Measurements from ENCODE around the gene TJP2.

Gene TJP2

GRCh38 chr9:69173891-69174615 is at the start of gene TJP2:
Gene TJP2 (plus strand): TSS chr9:69174277. CDS start chr9:69174373, 96 bp downstream.
- peak; percentile 31 for DNase-seq

GRCh38 chr9:69130456-69131441 is 43.3 kb upstream of the TJP2 start:
- no peak for DNase-seq

- DNase-seq: no peak
These were observed 42.4 kb upstream of the TJP2 start for GRCh38 chr9:69131682-69132081.

GRCh38 chr9:69132361-69132760 is 41.7 kb upstream of the TJP2 start:
- no peak for DNase-seq

- DNase-seq: no peak
These were observed 39.7 kb upstream of the TJP2 start for GRCh38 chr9:69134412-69134811.

- no peak for DNase-seq
These were observed 37.9 kb upstream of the TJP2 start for GRCh38 chr9:69136185-69136584.

- DNase-seq: no peak
These were observed 37.3 kb upstream of the TJP2 start for GRCh38 chr9:69136779-69137178.

GRCh38 chr9:69137311-69137710 is 36.8 kb upstream of the TJP2 start:
- no peak for DNase-seq

- no peak for DNase-seq
These were observed 34.5 kb upstream of the TJP2 start for GRCh38 chr9:69139596-69139995.

GRCh38 chr9:69140123-69140735 is 33.8 kb upstream of the TJP2 start:
- DNase-seq: no peak

GRCh38 chr9:69141851-69142250 is 32.2 kb upstream of the TJP2 start:
- DNase-seq: no peak

GRCh38 chr9:69143291-69143690 is 30.8 kb upstream of the TJP2 start:
- no peak for DNase-seq

GRCh38 chr9:69145144-69145715 is 28.8 kb upstream of the TJP2 start:
- no peak for DNase-seq

GRCh38 chr9:69147041-69147834 is 26.8 kb upstream of the TJP2 start:
- DNase-seq: no peak

GRCh38 chr9:69149321-69149807 is 24.7 kb upstream of the TJP2 start:
- no peak for DNase-seq

GRCh38 chr9:69151506-69151905 is 22.6 kb upstream of the TJP2 start:
- DNase-seq: no peak

GRCh38 chr9:69153707-69154521 is 20.2 kb upstream of the TJP2 start:
- no peak for DNase-seq

- DNase-seq: no peak
These were observed 18.6 kb upstream of the TJP2 start for GRCh38 chr9:69155341-69156030.

GRCh38 chr9:69157751-69158466 is 16.2 kb upstream of the TJP2 start:
- no peak for DNase-seq

- DNase-seq: no peak
These were observed 15.6 kb upstream of the TJP2 start for GRCh38 chr9:69158471-69158870.

Data from stimulated activated CD4-positive, alpha-beta T cell treated with anti-CD3 and anti-CD28 coated beads, Interleukin-1b, Interleukin-23, amount 100 ng/mL, for 48 hours (primary cell).